ENCODE measurements around the gene ADAM19. TPM values are rescaled to one million over a fixed set of nuclear protein-coding genes. Genes with fewer than 3 reads are reported as not detected.
"Not testable (repeated sequence)": the region's sequence is repeated elsewhere in the genome, so short reads cannot be mapped to it uniquely, and the experiment has no call there.

ADAM19 gene
- total and polyA plus RNA-seq, 2 experiments from 2014 or later = 6.5 to 11.5 TPM

DNA sequence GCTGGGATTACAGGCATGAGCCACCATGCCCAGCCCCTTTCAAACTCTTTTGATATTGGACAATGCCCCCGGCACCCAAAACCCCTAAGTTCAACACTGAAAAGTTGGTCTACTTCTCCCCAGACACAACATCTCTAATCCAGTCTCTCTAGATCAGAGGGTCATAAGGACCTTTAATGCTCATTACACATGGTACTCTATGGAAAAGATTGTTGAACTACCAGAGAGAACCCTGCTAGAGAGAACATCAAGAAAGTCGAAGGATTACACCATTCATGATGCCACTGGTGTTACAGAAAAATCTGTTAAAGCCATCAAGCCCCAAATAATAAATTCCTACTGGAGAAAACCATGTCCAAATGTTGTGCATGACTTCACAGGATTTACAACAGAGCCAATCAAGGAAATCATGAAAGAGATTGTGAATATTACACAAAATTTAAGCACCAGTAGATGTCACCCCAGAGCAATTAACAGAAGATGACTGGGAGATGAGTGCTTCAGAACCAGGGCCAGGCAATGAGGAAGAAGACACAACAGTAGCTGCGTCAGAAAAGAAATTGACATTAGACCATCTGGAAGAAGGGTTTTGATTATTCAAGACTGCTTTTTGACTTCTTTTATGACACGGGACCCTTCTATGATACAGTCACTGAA is 143.9 kb downstream of the ADAM19 start:
- Histone ChIP-seq H3K36me3 (no peaks in the 10 kb centered on the region), H3K4me3 (no peak overlapping the region), H3K27ac (no peak overlapping the region), H3K27me3 (no peaks in the 10 kb centered on the region), H3K9me3 (ENCODE audit: low read depth) (no peaks in the 10 kb centered on the region), H3K4me1 (ENCODE audit: low read depth) (no peaks in the 10 kb centered on the region)
- peak; percentile 40 to 73 for DNase-seq (ENCODE audit: low read depth in 1 of 2, low spot score in 1 of 2)
- TF ChIP-seq, protein P1, sequence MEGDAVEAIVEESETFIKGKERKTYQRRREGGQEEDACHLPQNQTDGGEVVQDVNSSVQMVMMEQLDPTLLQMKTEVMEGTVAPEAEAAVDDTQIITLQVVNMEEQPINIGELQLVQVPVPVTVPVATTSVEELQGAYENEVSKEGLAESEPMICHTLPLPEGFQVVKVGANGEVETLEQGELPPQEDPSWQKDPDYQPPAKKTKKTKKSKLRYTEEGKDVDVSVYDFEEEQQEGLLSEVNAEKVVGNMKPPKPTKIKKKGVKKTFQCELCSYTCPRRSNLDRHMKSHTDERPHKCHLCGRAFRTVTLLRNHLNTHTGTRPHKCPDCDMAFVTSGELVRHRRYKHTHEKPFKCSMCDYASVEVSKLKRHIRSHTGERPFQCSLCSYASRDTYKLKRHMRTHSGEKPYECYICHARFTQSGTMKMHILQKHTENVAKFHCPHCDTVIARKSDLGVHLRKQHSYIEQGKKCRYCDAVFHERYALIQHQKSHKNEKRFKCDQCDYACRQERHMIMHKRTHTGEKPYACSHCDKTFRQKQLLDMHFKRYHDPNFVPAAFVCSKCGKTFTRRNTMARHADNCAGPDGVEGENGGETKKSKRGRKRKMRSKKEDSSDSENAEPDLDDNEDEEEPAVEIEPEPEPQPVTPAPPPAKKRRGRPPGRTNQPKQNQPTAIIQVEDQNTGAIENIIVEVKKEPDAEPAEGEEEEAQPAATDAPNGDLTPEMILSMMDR (IDR thresholded peaks at IDR 0.05; ENCODE audit: low read depth, low read length) = peak; percentile 49

GRCh38 chr5:157429920-157430319 is 145.7 kb downstream of the ADAM19 start:
- H3K9me3 ChIP-seq (ENCODE audit: low read depth); DNase-seq (ENCODE audit: low read depth in 1 of 2, low spot score in 1 of 2); H3K4me3 ChIP-seq; H3K4me1 ChIP-seq (ENCODE audit: low read depth); H3K36me3 ChIP-seq; H3K27ac ChIP-seq; H3K27me3 ChIP-seq: not testable (repeated sequence)

Other genes with a start within 250 kb of the ADAM19 start
- gene NIPAL4, start 115.6 kb downstream of the ADAM19 start, total RNA-seq = 0.18 and 0.36 TPM in 2 replicates
- gene NIPAL4, start 115.6 kb downstream of the ADAM19 start, polyA plus RNA-seq = 0.17 and 0.37 TPM in 2 replicates
- 0.07 TPM in 1 of 2 replicates, not detected in the other for gene SOX30, start 76.7 kb upstream of the ADAM19 start, total RNA-seq
- gene SOX30, start 76.7 kb upstream of the ADAM19 start, polyA plus RNA-seq = not detected in 2 replicates
- gene C5orf52, start 95.8 kb upstream of the ADAM19 start, total RNA-seq = not detected in 2 replicates
- not detected in 2 replicates for gene C5orf52, start 95.8 kb upstream of the ADAM19 start, polyA plus RNA-seq
- gene THG1L, start 155.6 kb upstream of the ADAM19 start, total RNA-seq = 10.0 and 10.4 TPM in 2 replicates
- 6.1 and 9.4 TPM in 2 replicates for gene THG1L, start 155.6 kb upstream of the ADAM19 start, polyA plus RNA-seq
- gene LSM11, start 167.9 kb upstream of the ADAM19 start, total RNA-seq = 3.0 and 5.5 TPM in 2 replicates
- 1.6 and 2.2 TPM in 2 replicates for gene LSM11, start 167.9 kb upstream of the ADAM19 start, polyA plus RNA-seq